GM20000 (cell line): Measurements from ENCODE around the gene HSPA6.
"Not testable (repeated sequence)": the region's sequence is repeated elsewhere in the genome, so short reads cannot be mapped to it uniquely, and the experiment has no call there.

ENCODE experiments used
- DNase-seq: peaks from one replicate; pipeline ENCODE4 v3.0.0; 2012; ENCODE audit warnings: low spot score
- CTCF ChIP-seq: IDR thresholded peaks from 2 replicates; pipeline ENCODE4 v1.5.1; 2012; ENCODE audit warnings: mild to moderate bottlenecking, control low read depth; ENCODE audit errors: extremely low read depth, missing control alignments

HSPA6 gene

GRCh38 chr1:161530671-161531641, 6.6 kb downstream of the HSPA6 start:
- DNase-seq, result peak; percentile 61

GRCh38 chr1:161531986-161532643, 7.8 kb downstream of the HSPA6 start:
- no peak for DNase-seq
- no peak for TF ChIP-seq CTCF

- not testable (repeated sequence) for DNase-seq
These were observed 8.6 kb downstream of the HSPA6 start for GRCh38 chr1:161532644-161533567.

GRCh38 chr1:161537068-161537669, 12.8 kb downstream of the HSPA6 start:
- DNase-seq, result not testable (repeated sequence)

GRCh38 chr1:161538925-161539479, 14.7 kb downstream of the HSPA6 start:
- not testable (repeated sequence) for DNase-seq

- DNase-seq, result peak; percentile 42
These were observed 15.6 kb downstream of the HSPA6 start for GRCh38 chr1:161539731-161540569.

- not testable (repeated sequence) for DNase-seq
These were observed 16.2 kb downstream of the HSPA6 start for GRCh38 chr1:161540570-161540960.

- DNase-seq, result peak; percentile 44
These were observed 17.8 kb downstream of the HSPA6 start for GRCh38 chr1:161542091-161542559.

GRCh38 chr1:161543125-161543524, 18.8 kb downstream of the HSPA6 start:
- not testable (repeated sequence) for DNase-seq

- DNase-seq, result not testable (repeated sequence)
These were observed 20.8 kb downstream of the HSPA6 start for GRCh38 chr1:161545005-161545731.

- DNase-seq, result not testable (repeated sequence)
These were observed 23.8 kb downstream of the HSPA6 start for GRCh38 chr1:161547995-161548741.

GRCh38 chr1:161548749-161549406, 24.5 kb downstream of the HSPA6 start:
- DNase-seq, result not testable (repeated sequence)
